ENCODE data around the gene POMT1.
A peak's percentile ranks its signal among the peaks of the same experiment; 100 is the strongest.

POMT1 gene

GRCh38 chr9:131552030-131552429 is 49.3 kb downstream of the POMT1 start:
- TF ChIP-seq SALL2 (tag by site-specific recombination; IDR thresholded peaks at IDR 0.05; ENCODE audit: borderline replicate concordance) (no peak), ZNF585B (tag by site-specific recombination; IDR thresholded peaks at IDR 0.05) (peak; percentile 63)
- H3K4me3 ChIP-seq (ENCODE audit: low read depth, low read length) = no peak overlapping the region
- H3K9me3 ChIP-seq (ENCODE audit: control insufficient read depth, insufficient read depth, low read depth, low read length) = no peaks in the 10 kb centered on the region
- no peak overlapping the region for H3K27ac ChIP-seq (ENCODE audit: extremely low read depth, low read depth, low read length)
- ChIA-PET POLR2A (no interaction called here), CTCF (no interaction called here)
- no peaks in the 10 kb centered on the region for H3K36me3 ChIP-seq (ENCODE audit: control insufficient read depth in 2 of 2, insufficient read depth in 1 of 2, low read length in 2 of 2)
- H3K4me1 ChIP-seq (ENCODE audit: control insufficient read depth, insufficient read depth, low read length) = no peaks in the 10 kb centered on the region

- Histone ChIP-seq H3K4me3 (ENCODE audit: low read depth, low read length) (no peak overlapping the region), H3K4me1 (ENCODE audit: control insufficient read depth, insufficient read depth, low read length) (no peaks in the 10 kb centered on the region), H3K36me3 (ENCODE audit: control insufficient read depth in 2 of 2, insufficient read depth in 1 of 2, low read length in 2 of 2) (no peaks in the 10 kb centered on the region), H3K27ac (ENCODE audit: extremely low read depth, low read depth, low read length) (no peak overlapping the region), H3K9me3 (ENCODE audit: control insufficient read depth, insufficient read depth, low read depth, low read length) (no peaks in the 10 kb centered on the region)
- TF ChIP-seq ZNF426 (tag by site-specific recombination; IDR thresholded peaks at IDR 0.05) (no peak), SP2 (tag by site-specific recombination; IDR thresholded peaks at IDR 0.05) (peak; percentile 14; the same call in 1 of the 2 replicates), KLF1 (tag by site-specific recombination; IDR thresholded peaks at IDR 0.05) (peak; percentile 14; the same call in 1 of the 2 replicates)
- POLR2A ChIA-PET = no interaction called here
- CTCF ChIA-PET = interaction anchor here (0.6 kb wide), 2 partner anchors 25 to 80 kb away, joined by 3 read pairs; no protein-coding TSS in a partner anchor
Measured at GRCh38 chr9:131554087-131554842, 51.5 kb downstream of the POMT1 start.

GRCh38 chr9:131554843-131555351 is 52.2 kb downstream of the POMT1 start:
- TF ChIP-seq ZFP3 (tag by site-specific recombination; IDR thresholded peaks at IDR 0.05; ENCODE audit: low read depth) (peak; percentile 59; the same call in 1 of the 2 replicates), PRDM6 (tag by site-specific recombination; IDR thresholded peaks at IDR 0.05) (no peak), HOXA7 (CRISPR knock-in tag; IDR thresholded peaks at IDR 0.05; ENCODE audit: borderline replicate concordance) (no peak), ZNF239 (tag by site-specific recombination; IDR thresholded peaks at IDR 0.05) (no peak), ZNF202 (tag by site-specific recombination; IDR thresholded peaks at IDR 0.05; ENCODE audit: borderline replicate concordance) (no peak)
- Histone ChIP-seq H3K36me3 (ENCODE audit: control insufficient read depth in 2 of 2, insufficient read depth in 1 of 2, low read length in 2 of 2) (no peaks in the 10 kb centered on the region), H3K9me3 (ENCODE audit: control insufficient read depth, insufficient read depth, low read depth, low read length) (no peaks in the 10 kb centered on the region), H3K4me1 (ENCODE audit: control insufficient read depth, insufficient read depth, low read length) (no peaks in the 10 kb centered on the region), H3K27ac (ENCODE audit: extremely low read depth, low read depth, low read length) (no peak overlapping the region), H3K4me3 (ENCODE audit: low read depth, low read length) (no peak overlapping the region)
- ChIA-PET POLR2A (no interaction called here), CTCF (no interaction called here)

- Histone ChIP-seq H3K27ac (ENCODE audit: extremely low read depth, low read depth, low read length) (no peak overlapping the region), H3K9me3 (ENCODE audit: control insufficient read depth, insufficient read depth, low read depth, low read length) (no peaks in the 10 kb centered on the region), H3K4me1 (ENCODE audit: control insufficient read depth, insufficient read depth, low read length) (no peaks in the 10 kb centered on the region), H3K36me3 (ENCODE audit: control insufficient read depth in 2 of 2, insufficient read depth in 1 of 2, low read length in 2 of 2) (no peaks in the 10 kb centered on the region), H3K4me3 (ENCODE audit: low read depth, low read length) (no peak overlapping the region)
- CTCF ChIA-PET = no interaction called here
- POLR2A ChIA-PET = no interaction called here
- TF ChIP-seq ZBTB6 (tag by site-specific recombination; IDR thresholded peaks at IDR 0.05) (no peak), ZNF580 (tag by site-specific recombination; IDR thresholded peaks at IDR 0.05) (no peak), ZNF560 (tag by site-specific recombination; IDR thresholded peaks at IDR 0.05; ENCODE audit: borderline replicate concordance) (no peak), ZNF18 (tag by site-specific recombination; IDR thresholded peaks at IDR 0.05) (no peak), ZNF626 (tag by site-specific recombination; IDR thresholded peaks at IDR 0.05) (no peak), ZNF785 (tag by site-specific recombination; IDR thresholded peaks at IDR 0.05) (no peak), ZNF677 (tag by site-specific recombination; IDR thresholded peaks at IDR 0.05) (no peak), ZNF639 (tag by site-specific recombination; IDR thresholded peaks at IDR 0.05) (no peak), ZNF394 (tag by site-specific recombination; IDR thresholded peaks at IDR 0.05; ENCODE audit: borderline replicate concordance) (no peak)
Measured at GRCh38 chr9:131555841-131556673, 53.3 kb downstream of the POMT1 start.
